ENCODE results near the gene MAP3K8.

The MAP3K8 gene

DNA sequence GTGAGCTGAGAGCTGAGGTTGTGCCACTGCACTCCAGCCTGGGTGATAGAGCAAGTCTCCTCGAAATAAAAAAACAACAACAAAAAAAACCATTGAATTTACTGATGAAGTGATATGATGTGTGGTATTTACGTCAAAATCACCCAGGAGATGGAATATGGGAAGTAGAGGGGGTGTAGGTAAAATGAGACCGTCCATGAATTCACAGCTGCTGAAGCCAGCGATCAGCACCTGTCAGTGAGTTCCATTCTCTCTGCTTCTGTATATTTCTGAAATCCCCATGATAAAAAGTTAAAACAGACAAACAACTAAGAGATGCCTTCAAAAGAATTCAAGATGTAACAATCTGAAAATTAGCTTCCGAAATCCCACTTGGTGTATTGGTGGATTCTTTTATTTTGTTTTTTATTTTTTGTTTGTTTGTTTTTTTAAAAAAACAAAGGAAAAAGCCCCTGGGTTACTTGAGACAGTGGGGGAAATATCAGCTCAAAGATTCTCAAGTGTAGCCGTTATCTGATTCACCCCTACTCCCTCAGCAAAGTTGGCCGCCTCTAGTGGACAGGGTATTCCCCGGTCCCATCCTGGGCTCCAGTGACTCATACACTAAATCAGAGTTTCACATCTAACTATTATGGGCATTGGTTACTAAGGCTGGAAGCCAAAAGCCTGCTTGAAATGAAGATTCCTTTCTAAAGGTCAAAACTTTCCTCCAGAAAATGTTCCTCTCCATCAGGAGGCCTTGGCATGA is 76.4 kb downstream of the MAP3K8 start:
- H3K4me3 ChIP-seq (ENCODE audit: low read depth, low read length): no peak overlapping the region
- TF ChIP-seq, protein P1, sequence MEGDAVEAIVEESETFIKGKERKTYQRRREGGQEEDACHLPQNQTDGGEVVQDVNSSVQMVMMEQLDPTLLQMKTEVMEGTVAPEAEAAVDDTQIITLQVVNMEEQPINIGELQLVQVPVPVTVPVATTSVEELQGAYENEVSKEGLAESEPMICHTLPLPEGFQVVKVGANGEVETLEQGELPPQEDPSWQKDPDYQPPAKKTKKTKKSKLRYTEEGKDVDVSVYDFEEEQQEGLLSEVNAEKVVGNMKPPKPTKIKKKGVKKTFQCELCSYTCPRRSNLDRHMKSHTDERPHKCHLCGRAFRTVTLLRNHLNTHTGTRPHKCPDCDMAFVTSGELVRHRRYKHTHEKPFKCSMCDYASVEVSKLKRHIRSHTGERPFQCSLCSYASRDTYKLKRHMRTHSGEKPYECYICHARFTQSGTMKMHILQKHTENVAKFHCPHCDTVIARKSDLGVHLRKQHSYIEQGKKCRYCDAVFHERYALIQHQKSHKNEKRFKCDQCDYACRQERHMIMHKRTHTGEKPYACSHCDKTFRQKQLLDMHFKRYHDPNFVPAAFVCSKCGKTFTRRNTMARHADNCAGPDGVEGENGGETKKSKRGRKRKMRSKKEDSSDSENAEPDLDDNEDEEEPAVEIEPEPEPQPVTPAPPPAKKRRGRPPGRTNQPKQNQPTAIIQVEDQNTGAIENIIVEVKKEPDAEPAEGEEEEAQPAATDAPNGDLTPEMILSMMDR (IDR thresholded peaks at IDR 0.05; ENCODE audit: borderline replicate concordance, insufficient read depth, low read depth, low read length): peak; percentile 36; the same call in 1 of the 2 replicates

DNA sequence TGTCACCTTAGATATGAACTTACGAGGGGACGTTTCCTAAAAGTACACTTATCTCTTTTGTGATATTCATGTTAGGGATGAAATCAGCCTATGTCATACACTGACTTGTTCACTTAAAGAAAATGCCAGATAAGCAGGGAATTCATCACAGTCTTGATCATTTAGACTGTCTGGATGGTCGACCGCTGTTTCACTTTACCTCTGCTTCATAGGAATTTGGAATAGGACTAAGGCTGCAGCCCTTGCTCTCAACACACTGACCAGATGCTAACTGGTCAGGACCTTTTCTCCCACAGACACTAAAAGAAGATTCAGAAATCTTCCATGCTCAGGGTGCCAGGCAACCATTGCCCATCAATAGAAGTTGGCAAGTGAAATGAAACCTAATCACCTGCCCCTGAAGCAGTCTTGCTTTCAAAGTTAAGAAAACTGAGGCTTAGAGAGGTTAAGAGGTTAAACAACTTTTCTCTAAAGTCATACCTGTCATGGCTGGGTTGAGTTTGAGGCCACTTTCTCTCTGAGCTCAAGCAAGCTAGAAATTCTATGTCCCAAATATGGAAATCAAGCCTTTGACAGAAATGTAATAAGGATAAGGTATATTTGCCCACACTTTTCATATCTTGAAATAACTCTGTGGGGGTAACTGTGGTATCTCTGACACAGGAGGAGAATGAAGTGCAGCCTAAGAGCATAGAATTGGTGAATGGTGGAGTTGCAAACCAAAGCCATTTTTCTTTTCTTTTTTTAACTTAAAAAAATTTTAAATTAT is 77.1 kb downstream of the MAP3K8 start:
- TF ChIP-seq, protein P1 (IDR thresholded peaks at IDR 0.05; ENCODE audit: borderline replicate concordance, insufficient read depth, low read depth, low read length): no peak
- H3K4me3 ChIP-seq (ENCODE audit: low read depth, low read length): no peak overlapping the region

All from GM12875 (cell line).